ENCODE data around the gene DCAF15.

DNA sequence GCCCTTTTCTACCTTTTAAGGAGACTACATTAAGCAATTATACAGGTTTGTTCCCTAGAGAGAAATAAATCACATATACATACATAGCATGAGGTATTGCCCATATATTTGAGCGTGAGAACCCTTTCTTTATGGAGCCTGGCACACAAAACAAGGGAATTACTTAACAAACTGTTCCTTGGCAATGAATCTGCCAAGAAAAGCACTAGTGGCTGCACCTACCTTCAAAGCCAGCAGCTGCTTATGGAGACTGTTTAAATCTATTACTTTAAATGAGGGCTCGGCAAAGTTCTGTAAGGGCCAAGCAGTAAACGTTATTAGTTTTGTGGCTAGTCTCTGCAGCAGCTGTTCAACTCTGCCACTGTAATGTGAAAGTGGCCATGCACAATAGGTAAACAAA, 46.8 kb downstream of the DCAF15 start:
- no peak for TF ChIP-seq ZNF274 (IDR thresholded peaks at IDR 0.05; ENCODE audit: low read depth, low read length)
- TF ChIP-seq SUZ12 (IDR thresholded peaks at IDR 0.05; ENCODE audit: extremely low read depth, insufficient read depth, insufficient read length), result no peak

Data from NT2/D1 (cell line).